GM21526 (cell line): Measurements from ENCODE around the gene ATXN7L1.
"Not testable (repeated sequence)": the region's sequence is repeated elsewhere in the genome, so short reads cannot be mapped to it uniquely, and the experiment has no call there.

Source experiments
- ATAC-seq: cut with Tn5 transposase; IDR thresholded peaks from one replicate; pipeline ENCODE4 v1.9.1; 2021; ENCODE audit warnings: moderate library complexity; ENCODE audit not compliant: unreplicated experiment, low FRiP score

ATXN7L1 gene

DNA sequence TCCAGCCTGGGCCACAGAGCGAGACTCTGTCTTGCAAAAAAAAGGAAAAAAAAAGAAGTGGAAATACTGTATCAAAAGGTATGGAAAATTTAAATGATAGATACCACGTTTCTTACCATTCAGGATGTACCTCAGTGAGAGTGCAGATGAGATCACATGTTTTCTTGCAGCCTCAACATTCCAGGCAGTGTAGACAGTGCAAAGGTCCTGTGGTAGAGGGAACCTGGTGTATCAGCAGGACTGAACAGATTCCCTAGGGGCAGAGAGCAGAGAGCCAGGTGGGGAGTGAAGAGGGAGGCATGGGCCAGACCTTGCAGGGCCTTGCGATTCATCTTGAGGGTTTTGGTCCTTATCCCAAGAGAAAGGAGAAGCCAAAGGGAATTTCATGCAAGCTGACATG is 17.7 kb upstream of the ATXN7L1 start:
- ATAC-seq, result no peak

DNA sequence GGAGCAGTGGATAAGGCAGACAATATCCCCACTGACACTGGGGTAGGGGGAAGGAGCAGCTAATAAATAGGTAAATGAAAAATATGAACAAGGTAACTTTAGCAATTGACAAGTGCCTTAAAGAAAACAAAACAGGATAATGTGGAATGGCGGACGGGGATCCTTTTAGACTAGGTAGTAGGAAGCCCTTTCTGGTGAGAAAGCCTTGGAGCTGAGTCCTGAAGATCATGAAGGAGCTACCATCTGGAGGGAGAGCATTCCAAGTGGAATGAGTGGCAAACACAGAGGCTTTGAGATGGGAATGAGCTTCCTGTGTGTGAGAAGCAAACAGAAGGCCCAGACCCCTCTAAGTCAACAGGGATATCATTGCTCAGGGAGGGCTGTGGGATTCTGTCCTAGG is 16.0 kb upstream of the ATXN7L1 start:
- ATAC-seq, result no peak

DNA sequence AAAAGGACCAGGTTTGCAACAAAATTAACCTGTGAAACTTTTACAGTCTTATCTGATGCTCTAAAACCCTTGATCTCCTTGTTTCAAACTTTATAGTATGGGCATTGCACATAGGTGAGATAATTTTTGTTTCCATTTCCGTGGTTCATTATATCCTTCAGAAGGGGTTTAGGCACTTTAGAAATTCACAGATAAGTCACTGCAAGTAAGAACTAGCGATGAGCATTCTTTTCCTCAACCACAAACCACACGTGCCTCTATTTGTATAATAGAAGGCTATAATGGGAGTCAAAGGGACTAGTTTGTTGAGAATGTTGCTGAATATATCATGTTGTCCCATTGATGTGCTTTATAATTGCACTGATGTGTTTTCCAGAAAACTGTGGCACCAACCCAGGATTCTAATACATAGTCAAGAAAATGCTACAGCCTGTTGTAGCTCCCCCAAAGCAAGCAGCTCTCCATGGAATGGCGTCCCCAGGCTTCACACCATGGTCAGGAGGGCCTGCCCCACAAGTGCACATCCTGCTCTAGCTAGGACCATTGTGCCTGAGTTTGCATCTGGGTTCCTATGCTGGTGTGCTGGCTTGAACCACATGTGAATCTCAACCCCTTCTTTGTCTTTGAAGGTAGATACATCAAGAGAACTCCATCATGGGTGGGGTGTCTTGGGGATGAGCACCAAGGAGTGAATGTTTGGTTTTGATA is 14.0 kb upstream of the ATXN7L1 start:
- no peak for ATAC-seq

DNA sequence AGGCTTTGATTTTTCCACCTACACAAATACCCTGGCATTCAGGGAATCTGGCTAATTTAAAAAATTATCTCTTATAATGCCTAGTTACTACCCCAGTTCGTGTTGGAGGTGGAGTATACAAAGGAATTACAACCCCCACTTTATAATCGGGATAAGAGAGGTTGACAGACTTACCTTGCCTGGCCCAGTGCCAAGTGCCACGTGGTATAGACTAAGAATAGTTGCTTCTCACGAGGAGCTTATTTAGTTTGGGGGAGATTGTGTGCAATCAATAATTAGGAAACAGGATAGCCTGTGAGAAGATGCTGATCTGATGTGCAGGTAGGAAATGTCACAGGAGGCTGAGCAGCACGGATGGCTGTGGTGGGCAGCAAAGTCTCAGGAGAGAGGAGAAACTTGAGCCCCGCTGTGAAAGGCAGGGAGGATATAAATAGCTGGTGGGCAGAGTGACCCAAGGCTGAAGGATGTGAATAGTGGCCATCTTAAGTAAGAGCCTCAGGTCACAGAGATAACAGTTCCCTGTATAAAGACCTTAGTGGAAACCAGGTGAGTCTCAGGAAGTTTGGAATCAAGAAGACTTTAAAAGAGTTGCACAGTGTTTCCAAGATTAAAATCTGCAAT is 11.3 kb upstream of the ATXN7L1 start:
- no peak for ATAC-seq

DNA sequence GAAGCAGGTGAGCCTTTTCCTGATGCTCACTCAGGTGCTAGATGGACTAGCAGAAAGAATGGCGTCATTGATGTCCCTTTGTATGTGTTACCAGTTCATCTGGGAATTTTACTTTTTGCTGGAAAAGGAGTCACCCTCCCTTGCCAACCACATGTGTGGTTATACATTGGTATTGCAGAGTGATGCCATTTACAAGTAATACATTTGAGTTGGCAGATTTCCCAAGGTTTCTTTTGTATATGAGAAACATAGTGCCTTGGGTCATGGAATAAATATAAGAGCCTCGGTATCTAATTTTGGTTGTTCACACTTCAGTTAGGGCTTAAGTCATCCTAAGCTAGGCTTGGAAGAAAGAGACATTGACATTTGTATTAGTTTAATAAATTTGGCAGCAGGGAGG is 10.4 kb upstream of the ATXN7L1 start:
- ATAC-seq, result no peak

DNA sequence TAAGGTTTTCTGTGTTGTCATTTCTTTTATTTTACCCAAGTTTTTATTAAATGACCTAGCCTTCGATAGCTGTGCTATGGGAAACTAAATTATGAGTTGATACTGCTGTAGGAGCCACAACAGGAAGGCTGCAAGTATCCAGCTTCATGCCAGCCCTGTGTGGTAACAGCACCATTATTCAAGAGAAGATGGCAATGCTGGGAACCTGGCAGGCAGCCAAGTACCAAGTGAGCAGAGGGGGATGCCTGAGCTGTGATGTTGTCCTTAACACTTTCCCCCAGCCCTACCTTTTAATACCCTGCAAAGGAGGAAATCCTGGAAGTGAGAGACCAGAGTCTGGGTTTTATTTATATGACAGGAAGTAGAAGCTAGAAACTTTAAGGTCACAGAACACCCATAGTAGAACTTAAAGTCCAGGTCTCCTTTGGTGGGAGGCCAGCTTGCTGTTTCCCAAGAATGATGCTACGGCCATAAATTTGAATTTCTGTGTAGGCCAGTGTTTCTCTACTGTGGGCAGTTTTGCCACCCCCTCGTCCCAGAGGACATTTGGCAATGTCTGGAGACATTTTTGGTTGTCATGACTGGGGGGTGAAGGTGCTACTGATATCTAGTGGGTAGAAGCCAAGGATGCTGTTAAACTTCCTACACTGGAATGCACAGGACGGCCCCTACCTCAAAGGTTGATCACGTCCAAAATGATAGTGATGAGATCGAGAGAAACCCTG is 9.2 kb upstream of the ATXN7L1 start:
- no peak for ATAC-seq

DNA sequence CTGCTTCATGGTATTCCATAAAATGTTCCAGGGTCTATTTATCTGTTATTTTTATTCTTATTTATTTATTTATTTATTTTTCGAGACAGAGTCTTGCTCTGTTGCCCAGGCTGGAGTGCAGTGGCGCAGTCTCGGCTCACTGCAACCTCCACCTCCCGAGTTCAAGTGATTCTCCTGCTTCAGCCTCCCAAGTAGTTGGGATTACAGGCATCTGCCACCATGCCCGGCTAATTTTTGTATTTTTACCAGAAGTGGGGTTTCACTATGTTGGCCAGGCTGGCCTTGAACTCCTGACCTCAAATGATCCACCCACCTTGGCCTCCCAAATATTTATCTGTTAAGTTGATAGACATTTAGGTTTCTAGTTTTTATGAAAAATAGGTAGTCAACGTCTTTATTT is 6.8 kb upstream of the ATXN7L1 start:
- ATAC-seq, result not testable (repeated sequence)

DNA sequence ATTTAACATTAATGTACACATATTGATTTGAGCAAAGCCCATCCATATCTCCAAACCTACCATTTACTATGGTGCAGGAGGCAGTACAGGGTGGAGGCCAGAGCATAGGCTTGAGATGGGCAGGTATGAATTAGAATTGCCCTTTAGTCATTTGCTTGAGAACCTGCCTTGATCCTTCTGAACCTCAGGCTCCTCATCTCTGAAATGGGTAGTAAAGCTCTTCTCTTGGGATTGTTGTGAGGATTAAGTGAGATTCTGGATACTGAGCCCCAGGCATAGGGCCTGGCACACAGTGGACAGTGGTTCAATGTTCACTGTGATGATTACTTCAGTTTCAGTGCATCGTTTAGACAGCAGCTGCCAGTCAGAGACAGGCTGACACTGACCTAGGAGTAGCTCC is 5.0 kb upstream of the ATXN7L1 start:
- no peak for ATAC-seq

DNA sequence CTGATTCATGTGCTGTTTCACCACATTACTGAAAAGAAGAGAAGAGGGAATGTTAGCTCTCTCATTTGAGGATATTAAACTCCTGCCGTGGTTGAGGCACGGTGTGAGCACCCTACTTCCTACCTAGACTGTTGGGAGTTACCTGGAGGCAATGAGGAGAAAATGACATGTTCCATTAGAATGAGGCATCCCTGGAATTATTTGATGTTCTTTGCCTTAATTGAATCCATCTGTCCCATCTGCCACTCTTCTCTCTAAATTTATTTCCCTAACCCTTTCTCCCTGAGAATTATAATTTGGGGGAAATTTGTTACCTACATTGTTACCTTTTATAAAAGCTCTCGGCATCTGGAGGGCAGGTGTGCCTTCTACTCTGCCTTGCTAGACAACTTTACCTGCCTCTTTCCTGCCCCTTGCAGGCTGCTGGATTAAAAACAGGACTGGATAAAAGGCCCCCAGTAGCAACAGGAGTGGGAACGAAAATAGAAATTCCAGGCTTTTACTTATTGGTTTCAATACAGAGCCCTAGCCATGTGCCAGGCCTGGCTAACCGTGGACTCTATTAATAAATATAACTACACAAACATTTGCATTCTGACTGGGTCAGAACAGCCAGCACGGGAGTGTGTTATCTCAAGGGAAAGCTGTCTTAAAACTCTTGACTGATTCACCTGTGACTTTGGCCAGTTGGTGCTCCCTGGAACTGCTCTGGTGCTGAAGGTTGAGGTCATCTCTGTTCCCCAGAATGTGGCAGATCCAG is 4.4 kb upstream of the ATXN7L1 start:
- ATAC-seq, result no peak

DNA sequence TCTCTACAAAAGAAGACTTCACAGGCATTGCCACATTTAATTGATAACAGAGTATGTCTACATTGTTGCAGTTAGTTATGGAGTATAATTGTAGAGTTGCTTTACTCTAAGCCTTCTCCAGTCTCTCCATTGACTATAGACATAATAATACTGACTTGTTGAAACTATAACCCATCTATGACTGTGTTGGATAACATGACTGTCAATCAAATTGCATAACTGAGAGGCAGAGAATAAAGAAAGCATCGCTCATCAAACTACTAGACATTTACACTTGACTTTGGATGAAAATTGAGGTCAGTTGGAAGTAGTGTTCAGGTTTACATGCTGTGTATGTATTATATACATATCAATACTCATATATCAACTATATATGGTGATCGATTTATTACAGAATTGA is 3.4 kb upstream of the ATXN7L1 start:
- ATAC-seq, result no peak

DNA sequence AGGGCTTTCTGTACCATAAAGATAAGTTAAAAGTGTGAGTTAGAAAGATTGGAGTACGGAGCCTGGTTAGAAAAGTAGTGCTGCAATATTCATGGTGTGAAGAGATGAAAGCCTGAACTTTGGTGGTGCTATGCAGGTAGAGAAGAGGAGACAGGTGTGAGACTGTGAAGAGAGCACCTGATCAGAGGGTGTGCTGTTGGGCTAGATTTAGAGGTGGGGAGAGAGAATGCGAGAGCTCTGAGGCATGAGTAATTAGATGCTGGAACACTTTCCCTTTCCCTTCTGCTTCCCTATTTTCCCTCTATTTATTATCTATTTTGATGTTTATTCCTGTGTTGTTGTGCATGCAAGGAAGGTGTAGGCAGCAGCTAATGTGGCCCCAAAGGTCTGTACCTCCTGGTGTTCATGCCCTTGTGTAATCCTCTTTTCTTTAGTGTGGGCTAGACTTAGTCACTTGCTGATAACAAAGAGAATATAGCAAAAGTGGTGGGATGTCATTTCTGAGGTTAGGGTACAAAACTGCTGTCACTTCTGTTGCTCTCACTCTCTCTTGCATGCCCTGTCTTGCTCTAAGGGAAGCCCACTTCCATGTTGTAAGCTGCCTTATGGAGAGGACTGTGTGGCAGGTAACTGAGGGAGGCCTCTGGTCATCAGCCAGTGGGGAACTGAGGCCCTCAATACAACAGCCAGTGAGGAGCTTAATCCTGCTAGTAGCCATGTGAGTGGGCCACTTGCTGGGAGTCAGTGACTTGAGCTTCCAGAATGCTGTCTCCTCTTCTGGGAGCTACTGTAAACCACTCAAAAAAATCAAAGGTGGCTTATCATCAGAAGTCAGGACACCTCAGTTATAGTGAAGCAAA is 2.6 kb upstream of the ATXN7L1 start:
- no peak for ATAC-seq

DNA sequence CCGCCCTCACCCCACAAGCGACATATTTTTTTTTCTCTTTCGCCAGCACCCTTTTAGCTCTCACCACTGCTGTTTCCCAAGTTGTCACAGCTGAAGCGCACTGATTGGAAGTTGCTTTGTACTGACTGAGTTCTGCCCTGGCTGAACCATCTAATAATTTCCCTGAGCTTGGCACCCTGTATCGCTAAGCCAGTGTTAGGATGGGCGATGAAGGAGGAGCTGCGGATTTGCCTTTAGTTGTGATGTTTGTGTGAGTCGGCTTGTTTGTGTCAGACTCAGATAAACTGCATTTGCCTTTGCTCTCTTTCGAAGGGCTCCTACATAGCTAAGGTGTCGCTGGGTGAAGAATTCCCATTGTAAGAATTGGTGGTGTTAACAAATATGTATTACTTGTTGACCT is 1.3 kb upstream of the ATXN7L1 start:
- no peak for ATAC-seq

DNA sequence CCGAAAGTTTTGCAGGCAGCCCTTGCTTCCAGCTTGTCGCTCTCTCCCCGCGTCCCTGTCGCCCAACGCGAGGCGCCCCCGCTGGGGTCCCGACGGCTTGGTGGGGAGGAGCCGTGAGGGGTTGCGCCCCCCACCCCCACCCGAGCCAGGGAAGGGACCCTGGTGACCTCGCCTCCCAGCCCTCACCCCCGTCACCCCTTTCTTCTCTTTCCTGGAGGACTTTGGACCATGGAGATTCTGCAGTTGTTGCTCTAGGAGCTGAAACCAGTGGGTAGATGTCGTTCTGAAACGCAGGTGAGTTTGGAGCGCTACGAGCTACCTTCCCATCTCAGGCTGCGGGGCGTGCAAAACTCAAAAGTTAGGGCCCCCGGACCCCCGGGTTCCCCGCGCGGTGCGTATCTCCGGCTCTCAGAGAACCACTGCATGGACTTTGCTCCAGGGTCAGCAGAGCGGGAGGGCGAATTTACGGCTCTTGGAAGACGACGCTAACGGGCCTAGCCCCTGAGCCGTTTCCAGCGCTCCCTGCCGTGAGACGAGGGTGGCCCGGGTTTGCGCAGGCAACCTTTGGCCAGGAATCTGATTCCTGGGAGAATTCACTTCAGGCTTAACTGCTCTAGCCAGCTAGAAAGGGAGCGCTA is 684 bp upstream of the ATXN7L1 start:
- ATAC-seq, result no peak

DNA sequence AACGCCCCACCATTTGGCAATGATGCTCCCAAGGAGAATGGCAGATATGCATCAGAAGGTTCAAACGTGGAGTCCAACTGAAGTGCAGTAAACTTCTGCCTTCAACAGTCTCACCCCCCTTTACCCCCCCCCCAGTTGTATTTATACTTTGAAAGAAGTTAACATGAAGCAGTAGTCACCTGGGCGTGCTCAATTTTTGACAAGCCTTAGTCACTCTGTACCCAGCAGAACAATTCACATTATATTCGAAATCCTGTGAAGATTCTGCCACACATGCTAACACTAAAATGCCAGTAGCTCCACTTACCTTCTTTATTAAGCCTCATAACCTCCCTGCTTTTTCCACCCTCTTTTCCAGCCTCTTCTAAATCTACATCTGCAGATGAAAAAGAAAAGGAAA is 894 bp downstream of the ATXN7L1 start:
- ATAC-seq, result no peak

DNA sequence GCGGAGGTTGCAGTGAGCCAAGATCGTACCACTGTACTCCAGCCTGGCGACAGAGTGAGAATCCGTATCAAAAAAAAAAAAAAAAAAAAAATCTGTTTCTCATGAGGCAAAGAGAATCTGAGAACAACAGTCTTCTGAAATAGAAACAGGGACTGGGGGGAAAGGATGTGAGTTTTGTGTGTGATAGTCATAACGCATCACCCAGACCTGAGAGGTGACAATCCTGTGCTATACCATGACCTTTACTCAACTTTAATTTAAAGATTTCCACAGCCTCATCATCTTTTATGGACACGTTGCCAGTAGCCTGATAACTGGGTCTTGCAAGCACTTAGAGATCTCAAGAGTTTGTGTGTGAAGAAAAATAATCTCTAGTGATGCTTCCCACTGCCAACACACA is 2.3 kb downstream of the ATXN7L1 start:
- ATAC-seq, result no peak

DNA sequence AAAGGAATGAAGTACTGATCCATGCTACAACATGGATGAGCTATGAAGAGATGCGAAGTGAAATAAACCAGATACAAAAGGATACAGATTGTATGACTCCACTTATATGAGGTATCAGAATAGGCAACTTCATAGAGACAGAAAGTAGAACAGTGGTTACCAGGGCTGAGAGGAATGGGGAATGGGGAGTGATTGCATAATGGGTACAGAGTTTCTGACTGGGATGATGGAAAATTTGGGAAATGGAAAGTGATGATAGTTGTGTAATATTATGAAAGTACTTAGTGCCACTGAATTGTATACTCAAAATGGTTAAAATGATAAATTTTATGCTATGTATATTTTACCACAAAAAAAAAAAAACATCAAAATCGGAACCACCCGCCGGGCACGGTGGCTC is 3.9 kb downstream of the ATXN7L1 start:
- no peak for ATAC-seq

DNA sequence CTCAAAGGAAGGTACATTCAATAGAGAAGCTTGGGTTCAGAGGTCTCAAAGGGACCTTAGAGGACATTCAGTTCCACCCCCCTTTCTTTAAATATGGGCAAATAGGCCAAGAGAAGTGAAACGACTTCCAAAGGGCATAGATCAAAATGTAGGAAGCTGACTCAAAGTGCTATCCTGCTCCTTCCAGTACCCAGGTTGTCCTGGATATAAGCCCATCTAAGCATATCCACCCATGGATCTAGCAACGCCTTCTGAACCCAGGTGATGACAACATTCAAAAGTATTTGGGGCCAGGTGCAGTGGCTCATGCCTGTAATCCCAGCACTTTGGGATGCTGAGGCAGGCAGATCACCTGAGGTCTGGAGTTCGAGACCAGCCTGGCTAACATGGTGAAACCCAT is 5.3 kb downstream of the ATXN7L1 start:
- no peak for ATAC-seq

DNA sequence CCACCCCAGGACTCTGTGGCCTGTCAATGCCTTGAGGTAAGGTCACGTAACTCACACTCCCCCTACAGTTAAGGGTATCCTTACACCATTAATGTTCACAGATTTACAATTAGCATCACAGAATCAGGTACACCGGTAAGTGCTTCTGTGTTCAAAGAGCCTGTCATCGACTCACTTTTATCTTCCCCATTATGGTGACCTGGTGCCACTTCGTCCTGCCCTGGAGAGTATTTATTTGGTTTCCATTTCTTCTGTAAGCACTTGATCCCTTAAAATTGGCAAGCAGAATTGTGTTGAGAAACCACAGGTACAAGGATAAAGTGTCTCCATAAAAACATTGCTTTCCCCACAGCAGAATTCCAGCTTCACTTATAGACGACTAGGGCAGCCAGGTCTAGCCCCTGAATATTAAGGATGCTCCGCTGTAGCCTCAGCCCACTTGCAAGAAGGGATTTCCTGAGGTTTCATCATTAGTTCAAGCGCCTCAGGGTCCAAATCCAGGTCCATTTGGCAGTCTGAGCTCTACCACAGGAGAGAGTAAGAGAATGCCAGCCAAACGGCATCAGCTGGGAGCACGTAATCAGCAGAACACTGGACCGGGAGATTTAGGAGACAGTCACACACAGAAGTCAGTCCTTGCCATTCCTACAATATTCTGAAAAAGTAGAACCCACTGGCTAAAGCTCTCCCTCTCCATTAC is 10.1 kb downstream of the ATXN7L1 start:
- ATAC-seq, result no peak

DNA sequence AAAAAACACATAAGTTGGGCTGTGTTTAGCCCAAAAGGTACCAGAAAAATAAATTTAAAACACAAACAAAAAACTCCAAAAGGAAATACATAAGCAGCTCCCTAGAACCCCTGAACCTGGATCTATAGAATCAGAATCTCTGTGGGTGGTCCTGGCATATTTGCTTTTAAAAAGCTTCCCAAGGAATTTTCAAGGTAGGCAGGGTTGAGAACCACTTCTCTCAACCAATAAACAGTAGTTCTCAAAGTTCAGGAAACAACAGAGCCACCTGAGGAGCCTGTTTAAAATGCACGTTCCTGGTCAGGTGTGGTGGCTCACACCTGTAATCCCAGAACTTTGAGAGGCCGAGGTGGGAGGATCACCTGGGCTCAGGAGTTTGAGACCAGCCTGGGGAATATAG is 12.5 kb downstream of the ATXN7L1 start:
- no peak for ATAC-seq
